Measurements from ENCODE around the gene EXOC6B. TPM values are rescaled to one million over a fixed set of nuclear protein-coding genes. Genes with fewer than 3 reads are reported as not detected.

The EXOC6B gene
- total RNA-seq, 2 donors from 2014 or later: 11.7 to 12.9 TPM

GRCh38 chr2:72178551-72178950 lies 647.3 kb downstream of the EXOC6B start:
- TF ChIP-seq POLR2A (IDR thresholded peaks at IDR 0.05): no peak
- TF ChIP-seq, protein P1, sequence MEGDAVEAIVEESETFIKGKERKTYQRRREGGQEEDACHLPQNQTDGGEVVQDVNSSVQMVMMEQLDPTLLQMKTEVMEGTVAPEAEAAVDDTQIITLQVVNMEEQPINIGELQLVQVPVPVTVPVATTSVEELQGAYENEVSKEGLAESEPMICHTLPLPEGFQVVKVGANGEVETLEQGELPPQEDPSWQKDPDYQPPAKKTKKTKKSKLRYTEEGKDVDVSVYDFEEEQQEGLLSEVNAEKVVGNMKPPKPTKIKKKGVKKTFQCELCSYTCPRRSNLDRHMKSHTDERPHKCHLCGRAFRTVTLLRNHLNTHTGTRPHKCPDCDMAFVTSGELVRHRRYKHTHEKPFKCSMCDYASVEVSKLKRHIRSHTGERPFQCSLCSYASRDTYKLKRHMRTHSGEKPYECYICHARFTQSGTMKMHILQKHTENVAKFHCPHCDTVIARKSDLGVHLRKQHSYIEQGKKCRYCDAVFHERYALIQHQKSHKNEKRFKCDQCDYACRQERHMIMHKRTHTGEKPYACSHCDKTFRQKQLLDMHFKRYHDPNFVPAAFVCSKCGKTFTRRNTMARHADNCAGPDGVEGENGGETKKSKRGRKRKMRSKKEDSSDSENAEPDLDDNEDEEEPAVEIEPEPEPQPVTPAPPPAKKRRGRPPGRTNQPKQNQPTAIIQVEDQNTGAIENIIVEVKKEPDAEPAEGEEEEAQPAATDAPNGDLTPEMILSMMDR (IDR thresholded peaks at IDR 0.05): no peak

DNA sequence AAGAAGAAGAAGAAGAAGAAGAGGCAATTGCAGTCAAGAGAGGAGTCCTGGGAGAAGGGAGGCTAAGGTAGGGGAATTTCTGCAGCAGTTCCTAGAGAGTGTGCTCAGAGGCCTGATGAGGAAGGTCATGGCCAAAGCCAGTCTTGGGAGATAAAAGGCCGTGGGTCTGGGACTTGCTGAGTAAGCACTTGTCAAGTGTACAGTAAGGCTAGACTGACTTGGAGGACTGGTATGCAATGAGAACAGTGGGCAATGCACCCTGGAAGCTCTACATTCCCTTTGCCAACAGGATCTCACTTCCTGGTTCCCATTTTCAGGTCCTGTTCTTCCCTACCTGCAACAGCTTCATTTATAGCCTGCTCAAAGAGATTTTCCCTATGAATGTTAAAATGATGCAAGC lies 649.6 kb downstream of the EXOC6B start:
- H3K27ac ChIP-seq: no peak overlapping the region
- ATAC-seq: no peak
- no peaks in the 10 kb centered on the region for H3K27me3 ChIP-seq

More at GRCh38 chr2:72178551-72178950, 647.3 kb downstream of the EXOC6B start:
- Histone ChIP-seq H3K4me1 (no peaks in the 10 kb centered on the region), H3K4me3 (no peak overlapping the region), H3K27me3 (no peaks in the 10 kb centered on the region), H3K36me3 (replicated peaks in 1 of 2; ENCODE audit: insufficient read depth in 1 of 2, low read depth in 2 of 2) (no peaks in the 10 kb centered on the region), H3K27ac (no peak overlapping the region), H3K9me3 (no peaks in the 10 kb centered on the region)
- 92 to 97% methylated on average over 2 of the region's 2 CpGs for WGBS, 2 donors
- ATAC-seq: no peak
- no peak for DNase-seq
- intact Hi-C loops (cut with DNase I): no loop called here

GRCh38 chr2:72175636-72176035 lies 650.2 kb downstream of the EXOC6B start:
- H3K27ac ChIP-seq: no peak overlapping the region
- no peaks in the 10 kb centered on the region for H3K4me1 ChIP-seq
- H3K4me3 ChIP-seq: no peak overlapping the region
- intact Hi-C loops (cut with DNase I): no loop called here
- ATAC-seq (no peak), DNase-seq (no peak)
- H3K36me3 ChIP-seq (replicated peaks in 1 of 2; ENCODE audit: insufficient read depth in 1 of 2, low read depth in 2 of 2): no peaks in the 10 kb centered on the region
- H3K27me3 ChIP-seq: no peaks in the 10 kb centered on the region
- 85 to 86% methylated on average over 4 of the region's 4 CpGs for WGBS, 2 donors
- TF ChIP-seq POLR2A (IDR thresholded peaks at IDR 0.05): no peak
- TF ChIP-seq, protein P1 (IDR thresholded peaks at IDR 0.05): no peak
- no peaks in the 10 kb centered on the region for H3K9me3 ChIP-seq

More for the DNA sequence above, 649.6 kb downstream of the EXOC6B start:
- no peak for DNase-seq
- WGBS, 2 donors: 39 to 67% methylated on average over 1 of the region's 1 CpG
- H3K4me3 ChIP-seq: no peak overlapping the region
- TF ChIP-seq, protein P1 (IDR thresholded peaks at IDR 0.05): no peak
- no peak for TF ChIP-seq POLR2A (IDR thresholded peaks at IDR 0.05)
- no peaks in the 10 kb centered on the region for H3K36me3 ChIP-seq (replicated peaks in 1 of 2; ENCODE audit: insufficient read depth in 1 of 2, low read depth in 2 of 2)
- intact Hi-C loops (cut with DNase I): no loop called here
- H3K9me3 ChIP-seq: no peaks in the 10 kb centered on the region
- H3K4me1 ChIP-seq: no peaks in the 10 kb centered on the region

- H3K9me3 ChIP-seq: no peaks in the 10 kb centered on the region
- no peak overlapping the region for H3K27ac ChIP-seq
- intact Hi-C loops (cut with DNase I): no loop called here
- no peaks in the 10 kb centered on the region for H3K36me3 ChIP-seq (replicated peaks in 1 of 2; ENCODE audit: insufficient read depth in 1 of 2, low read depth in 2 of 2)
- no peak overlapping the region for H3K4me3 ChIP-seq
- ATAC-seq (no peak), DNase-seq (no peak)
- H3K27me3 ChIP-seq: no peaks in the 10 kb centered on the region
- WGBS, 2 donors: 56 to 59% methylated on average over 5 to 8 of the region's 8 CpGs
- TF ChIP-seq, protein P1 (IDR thresholded peaks at IDR 0.05): no peak
- no peak for TF ChIP-seq POLR2A (IDR thresholded peaks at IDR 0.05)
- no peaks in the 10 kb centered on the region for H3K4me1 ChIP-seq
Observed at GRCh38 chr2:72173640-72174321, 652.1 kb downstream of the EXOC6B start.

DNA sequence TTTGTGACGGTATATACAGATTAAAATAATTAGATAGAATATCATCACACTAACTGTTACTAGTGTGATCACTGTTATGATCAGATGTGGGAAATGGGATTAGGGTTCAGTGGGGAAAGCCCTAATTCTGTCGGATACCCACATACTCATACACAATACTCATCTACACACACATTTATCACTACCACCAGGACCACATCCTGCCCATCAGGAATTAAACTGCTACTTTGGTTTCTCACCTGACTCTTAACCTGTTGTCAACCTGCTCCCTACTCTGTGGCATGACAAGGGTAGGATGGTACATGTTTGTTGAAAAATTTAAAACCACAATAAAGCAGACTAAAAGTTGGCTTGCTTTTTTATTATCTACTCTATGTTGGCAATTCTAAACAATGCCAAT lies 653.4 kb downstream of the EXOC6B start:
- Histone ChIP-seq H3K4me1 (no peaks in the 10 kb centered on the region), H3K27ac (no peak overlapping the region), H3K27me3 (no peaks in the 10 kb centered on the region), H3K9me3 (no peaks in the 10 kb centered on the region), H3K36me3 (replicated peaks in 1 of 2; ENCODE audit: insufficient read depth in 1 of 2, low read depth in 2 of 2) (no peaks in the 10 kb centered on the region), H3K4me3 (no peak overlapping the region)
- TF ChIP-seq, protein P1 (IDR thresholded peaks at IDR 0.05): no peak
- TF ChIP-seq POLR2A (IDR thresholded peaks at IDR 0.05): no peak
- ATAC-seq (no peak), DNase-seq (no peak)
- intact Hi-C loops (cut with DNase I): no loop called here
- 87 to 91% methylated on average over 2 of the region's 2 CpGs for WGBS, 2 donors

All from body of pancreas (tissue), 4 donors.